DND-41 (cell line): ENCODE measurements around the gene RCAN2.

ENCODE experiments used
- EZH2 ChIP-seq: IDR thresholded peaks from 3 replicates; pipeline ENCODE4 v1.6.1; 2012; ENCODE audit warnings: borderline replicate concordance, low read depth, mild to moderate bottlenecking, moderate library complexity, low read length, inconsistent platforms; ENCODE audit not compliant: severe bottlenecking
- TF ChIP-seq, protein P1 (sequence below): IDR thresholded peaks from 2 replicates; pipeline ENCODE4 v1.5.1; 2012; ENCODE audit warnings: borderline replicate concordance, low read length, moderate library complexity, mild to moderate bottlenecking; ENCODE audit not compliant: poor library complexity, severe bottlenecking; ENCODE audit errors: extremely low read depth

DNA sequence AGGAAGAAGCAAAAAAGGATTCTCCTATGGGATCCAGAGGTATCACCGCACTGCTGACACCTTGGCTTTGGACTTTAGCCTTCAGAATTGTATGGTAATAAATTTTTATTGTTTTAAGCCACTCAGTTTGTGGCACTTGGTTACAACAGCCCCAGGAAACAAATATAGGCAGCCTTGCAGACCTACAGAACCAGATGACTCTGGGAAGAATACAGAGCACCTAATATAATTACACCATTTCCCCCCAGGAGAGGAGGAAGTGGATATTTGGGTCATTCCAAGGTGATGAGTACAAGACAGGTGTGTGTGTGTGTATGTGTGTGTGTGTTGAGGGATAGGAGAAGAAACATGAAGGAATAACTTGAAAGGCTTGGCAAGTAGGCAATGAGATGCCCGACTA lies 236.3 kb downstream of the RCAN2 start:
- TF ChIP-seq, protein P1, sequence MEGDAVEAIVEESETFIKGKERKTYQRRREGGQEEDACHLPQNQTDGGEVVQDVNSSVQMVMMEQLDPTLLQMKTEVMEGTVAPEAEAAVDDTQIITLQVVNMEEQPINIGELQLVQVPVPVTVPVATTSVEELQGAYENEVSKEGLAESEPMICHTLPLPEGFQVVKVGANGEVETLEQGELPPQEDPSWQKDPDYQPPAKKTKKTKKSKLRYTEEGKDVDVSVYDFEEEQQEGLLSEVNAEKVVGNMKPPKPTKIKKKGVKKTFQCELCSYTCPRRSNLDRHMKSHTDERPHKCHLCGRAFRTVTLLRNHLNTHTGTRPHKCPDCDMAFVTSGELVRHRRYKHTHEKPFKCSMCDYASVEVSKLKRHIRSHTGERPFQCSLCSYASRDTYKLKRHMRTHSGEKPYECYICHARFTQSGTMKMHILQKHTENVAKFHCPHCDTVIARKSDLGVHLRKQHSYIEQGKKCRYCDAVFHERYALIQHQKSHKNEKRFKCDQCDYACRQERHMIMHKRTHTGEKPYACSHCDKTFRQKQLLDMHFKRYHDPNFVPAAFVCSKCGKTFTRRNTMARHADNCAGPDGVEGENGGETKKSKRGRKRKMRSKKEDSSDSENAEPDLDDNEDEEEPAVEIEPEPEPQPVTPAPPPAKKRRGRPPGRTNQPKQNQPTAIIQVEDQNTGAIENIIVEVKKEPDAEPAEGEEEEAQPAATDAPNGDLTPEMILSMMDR = no peak
- no peak for TF ChIP-seq EZH2
